ENCODE results near the gene NPDC1.
A peak's percentile ranks its signal among the peaks of the same experiment; 100 is the strongest.

DNA sequence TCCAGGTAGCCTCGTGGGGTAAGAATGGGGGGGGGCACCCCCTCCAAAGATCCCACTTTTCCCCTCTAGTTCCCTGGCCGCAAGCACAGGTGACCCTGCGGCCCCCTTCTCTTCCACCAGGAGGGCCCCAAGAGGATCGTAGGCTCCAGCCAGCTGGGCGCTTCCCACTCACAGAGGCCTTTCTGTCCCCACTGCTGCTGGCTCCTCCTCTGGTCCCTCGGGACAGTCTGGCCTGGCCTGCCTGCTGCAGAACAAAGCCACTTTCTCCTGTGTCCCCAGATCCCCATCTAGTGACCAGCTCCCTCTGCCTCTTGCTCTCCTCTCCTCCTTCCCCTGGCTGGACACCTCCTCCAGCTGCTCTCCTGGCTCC lies 24.9 kb upstream of the NPDC1 start:
- TF ChIP-seq, protein P1, sequence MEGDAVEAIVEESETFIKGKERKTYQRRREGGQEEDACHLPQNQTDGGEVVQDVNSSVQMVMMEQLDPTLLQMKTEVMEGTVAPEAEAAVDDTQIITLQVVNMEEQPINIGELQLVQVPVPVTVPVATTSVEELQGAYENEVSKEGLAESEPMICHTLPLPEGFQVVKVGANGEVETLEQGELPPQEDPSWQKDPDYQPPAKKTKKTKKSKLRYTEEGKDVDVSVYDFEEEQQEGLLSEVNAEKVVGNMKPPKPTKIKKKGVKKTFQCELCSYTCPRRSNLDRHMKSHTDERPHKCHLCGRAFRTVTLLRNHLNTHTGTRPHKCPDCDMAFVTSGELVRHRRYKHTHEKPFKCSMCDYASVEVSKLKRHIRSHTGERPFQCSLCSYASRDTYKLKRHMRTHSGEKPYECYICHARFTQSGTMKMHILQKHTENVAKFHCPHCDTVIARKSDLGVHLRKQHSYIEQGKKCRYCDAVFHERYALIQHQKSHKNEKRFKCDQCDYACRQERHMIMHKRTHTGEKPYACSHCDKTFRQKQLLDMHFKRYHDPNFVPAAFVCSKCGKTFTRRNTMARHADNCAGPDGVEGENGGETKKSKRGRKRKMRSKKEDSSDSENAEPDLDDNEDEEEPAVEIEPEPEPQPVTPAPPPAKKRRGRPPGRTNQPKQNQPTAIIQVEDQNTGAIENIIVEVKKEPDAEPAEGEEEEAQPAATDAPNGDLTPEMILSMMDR (IDR thresholded peaks at IDR 0.05), result peak in 2 of 5 experiments; percentile 29 to 36
- no peak for TF ChIP-seq POLR2A (IDR thresholded peaks at IDR 0.05)
